Osteocyte (in vitro differentiated cells): Measurements from ENCODE around the gene PORCN. TPM values are rescaled to one million over a fixed set of nuclear protein-coding genes. Genes with fewer than 3 reads are reported as not detected.
A peak's percentile ranks its signal among the peaks of the same experiment; 100 is the strongest.

Source experiments
- DNase-seq: peaks from one replicate; pipeline ENCODE4 v3.0.0; 2021; ENCODE audit warnings: mixed read lengths; ENCODE audit not compliant: unreplicated experiment; ENCODE audit errors: extremely low spot score
- H3K27ac Mint-ChIP-seq: one replicate; pipeline ENCODE4 v1.8.0; 2021; ENCODE audit warnings: mild to moderate bottlenecking, mixed read lengths; ENCODE audit not compliant: unreplicated experiment
- H3K27me3 Mint-ChIP-seq: one replicate; pipeline ENCODE4 v1.8.0; 2021; ENCODE audit warnings: mixed read lengths; ENCODE audit not compliant: unreplicated experiment
- H3K36me3 Mint-ChIP-seq: one replicate; pipeline ENCODE4 v1.8.0; 2021; ENCODE audit warnings: mixed read lengths; ENCODE audit not compliant: unreplicated experiment
- H3K4me1 Mint-ChIP-seq: one replicate; pipeline ENCODE4 v1.8.0; 2021; ENCODE audit warnings: mixed read lengths; ENCODE audit not compliant: unreplicated experiment
- H3K4me3 Mint-ChIP-seq: one replicate; pipeline ENCODE4 v1.8.0; 2021; ENCODE audit warnings: mild to moderate bottlenecking, moderate library complexity, mixed read lengths; ENCODE audit not compliant: unreplicated experiment
- H3K9me3 Mint-ChIP-seq: one replicate; pipeline ENCODE4 v1.8.0; 2021; ENCODE audit warnings: mixed read lengths; ENCODE audit not compliant: unreplicated experiment
- CTCF ChIP-seq: fragments of 200-600 bp; sonication (generic); IDR thresholded peaks from 2 replicates; pipeline ENCODE4 v1.5.0; 2021; ENCODE audit warnings: antibody characterized with exemption, mild to moderate bottlenecking, moderate library complexity
- long read RNA-seq: library from polyadenylated mRNA; unstranded; transcript quantifications from one replicate; pipeline ENCODE4 v2.0.0, GENCODE V29; 2021
- total RNA-seq: library from RNA; stranded (reverse); gene quantifications from 2 replicates; pipeline ENCODE4 v1.2.1, GENCODE V29; 2021

The PORCN gene
- total RNA-seq, result 16.9 and 20.2 TPM in 2 replicates
- long read RNA-seq, partial matches to known transcripts, result 1 of 12 reads
- long read RNA-seq, other reads (novel, unspliced or antisense), result 6 of 12 reads

DNA sequence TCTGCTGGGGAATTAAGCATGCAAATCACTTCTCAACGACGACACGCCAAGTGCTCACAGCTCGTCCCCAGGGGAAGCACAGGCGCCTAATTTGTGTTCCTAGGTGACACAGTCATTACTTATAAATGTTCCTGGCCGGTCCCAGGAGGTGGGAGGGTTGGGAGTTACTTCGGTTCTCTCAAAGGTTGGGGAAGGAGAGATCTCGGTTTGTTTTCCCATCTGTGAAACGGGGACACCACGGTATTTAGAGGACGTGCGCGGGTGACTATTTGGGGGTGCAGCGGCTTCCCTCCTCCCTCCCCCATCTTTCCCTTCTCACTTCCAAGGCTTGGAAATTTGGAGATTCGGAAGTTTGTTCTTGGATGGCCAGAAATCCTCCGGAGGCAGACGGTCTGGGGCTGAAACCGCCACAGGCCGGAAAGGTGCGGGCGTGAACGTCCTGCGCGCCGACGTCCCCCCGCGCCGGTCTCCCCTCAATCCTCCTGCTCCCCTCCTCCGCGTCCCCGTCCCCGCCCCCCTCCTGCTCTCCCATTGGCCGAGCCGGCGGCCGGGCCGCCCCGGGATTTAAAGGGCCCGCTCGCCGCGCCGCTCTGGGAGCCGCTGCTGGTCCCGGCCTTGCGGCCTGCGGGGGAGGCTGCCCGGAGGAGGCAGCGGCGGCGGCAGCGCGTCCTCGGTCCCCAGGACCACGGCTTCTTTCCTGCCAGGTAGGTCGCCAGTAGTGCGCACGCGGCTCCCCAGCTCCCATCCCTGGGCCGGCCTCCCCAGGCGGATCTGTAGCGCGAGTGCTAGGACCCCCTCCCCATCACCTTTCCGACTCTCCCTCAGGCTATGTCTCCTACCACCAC is at the start of gene PORCN:
Gene PORCN, plus strand, starts transcription at position 593 of the 845 bp plus-strand sequence. CDS start 829 bp downstream, outside the sequence.
- DNase-seq, result peak; percentile 88
- peak within 1 kb of the TSS; percentile 78 for H3K27ac Mint-ChIP-seq
- TF ChIP-seq CTCF, result no peak
- peaks cover 4% of the 10 kb centered on the region for H3K36me3 Mint-ChIP-seq
- H3K27me3 Mint-ChIP-seq, result no peaks in the 10 kb centered on the region
- H3K4me3 Mint-ChIP-seq, result peak within 1 kb of the TSS; percentile 85
- H3K4me1 Mint-ChIP-seq, result peaks cover 12% of the 10 kb centered on the region
- H3K9me3 Mint-ChIP-seq, result no peaks in the 10 kb centered on the region

GRCh38 chrX:48459483-48459882 is 49.3 kb upstream of the PORCN start:
- TF ChIP-seq CTCF, result no peak
- H3K36me3 Mint-ChIP-seq, result no peaks in the 10 kb centered on the region
- H3K4me1 Mint-ChIP-seq, result peaks cover 2% of the 10 kb centered on the region
- H3K27me3 Mint-ChIP-seq, result no peaks in the 10 kb centered on the region
- no peak for DNase-seq
- H3K27ac Mint-ChIP-seq, result no peak overlapping the region
- peaks cover 8% of the 10 kb centered on the region for H3K9me3 Mint-ChIP-seq
- no peak overlapping the region for H3K4me3 Mint-ChIP-seq

DNA sequence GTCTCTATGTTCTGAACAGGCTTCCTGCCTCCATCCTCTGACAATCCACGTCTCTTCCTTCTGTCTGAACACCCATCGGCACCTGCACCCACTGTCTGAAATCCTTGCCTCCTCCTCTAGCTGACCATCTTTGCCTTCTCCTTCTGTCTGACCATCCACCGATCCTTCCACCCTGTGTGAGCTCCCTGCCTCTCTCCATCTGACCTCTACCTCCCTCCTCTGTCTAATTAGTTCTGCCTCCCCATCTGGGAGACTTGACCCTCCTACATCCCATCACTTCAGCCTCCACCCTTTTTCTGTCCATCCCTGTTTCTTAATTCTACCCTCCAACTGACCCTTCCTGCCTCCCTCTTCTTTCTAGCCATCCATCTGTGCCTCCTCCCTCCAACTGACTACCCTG is 48.8 kb upstream of the PORCN start:
- no peak for TF ChIP-seq CTCF
- Mint-ChIP-seq H3K4me1 (peaks cover 2% of the 10 kb centered on the region), H3K27ac (no peak overlapping the region), H3K36me3 (no peaks in the 10 kb centered on the region), H3K4me3 (no peak overlapping the region), H3K9me3 (peaks cover 5% of the 10 kb centered on the region), H3K27me3 (no peaks in the 10 kb centered on the region)
- DNase-seq, result no peak

GRCh38 chrX:48460606-48461005 is 48.2 kb upstream of the PORCN start:
- Mint-ChIP-seq H3K9me3 (peaks cover 5% of the 10 kb centered on the region), H3K4me3 (no peak overlapping the region), H3K27ac (no peak overlapping the region), H3K27me3 (no peaks in the 10 kb centered on the region), H3K36me3 (no peaks in the 10 kb centered on the region), H3K4me1 (peaks cover 8% of the 10 kb centered on the region)
- DNase-seq, result no peak
- no peak for TF ChIP-seq CTCF

DNA sequence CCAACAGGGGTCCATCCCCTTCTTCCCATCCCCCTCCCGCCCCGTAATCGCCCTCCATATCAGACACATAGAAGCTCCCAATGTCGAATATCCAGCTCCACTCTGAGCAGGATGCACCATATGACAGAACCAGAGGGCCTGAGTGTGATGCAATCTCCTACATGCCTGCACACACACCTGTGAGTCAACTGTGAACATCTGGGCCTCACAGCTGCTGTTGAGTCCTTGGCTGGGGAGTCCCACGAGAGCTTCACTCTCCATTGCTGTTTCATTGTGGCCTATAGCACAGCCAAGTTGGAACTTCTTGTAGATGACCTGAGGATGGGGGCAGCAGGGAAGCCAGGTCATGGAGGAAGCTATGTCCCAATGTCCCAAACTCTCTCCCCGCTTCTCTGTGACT is 47.0 kb upstream of the PORCN start:
- TF ChIP-seq CTCF, result no peak
- Mint-ChIP-seq H3K4me3 (no peak overlapping the region), H3K9me3 (peaks cover 5% of the 10 kb centered on the region), H3K4me1 (peaks cover 10% of the 10 kb centered on the region), H3K36me3 (no peaks in the 10 kb centered on the region), H3K27ac (no peak overlapping the region), H3K27me3 (no peaks in the 10 kb centered on the region)
- no peak for DNase-seq
